HepG2 (cell line): Measurements from ENCODE around the gene TTPAL. TPM values are rescaled to one million over a fixed set of nuclear protein-coding genes. Genes with fewer than 3 reads are reported as not detected.

ENCODE experiments used
- HMGXB4 ChIP-seq, 2 experiments: sonication (generic) in 1 of 2; formaldehyde crosslinking in 1 of 2; IDR thresholded peaks; 2 replicates each; pipeline versions ENCODE4 v1.4.0 to v1.6.1; 2018 to 2020; ENCODE audit warnings: missing genetic modification reagents in 2 of 2, borderline replicate concordance in 1 of 2, low read depth in 1 of 2, mild to moderate bottlenecking in 1 of 2, missing biosample characterization in 1 of 2
- MTA3 ChIP-seq: sonication (generic); formaldehyde crosslinking; IDR thresholded peaks from 2 replicates; pipeline ENCODE4 v1.4.0; 2020; ENCODE audit warnings: missing genetic modification reagents
- STAT5B ChIP-seq: sonication (generic); formaldehyde crosslinking; IDR thresholded peaks from 2 replicates; pipeline ENCODE4 v1.4.0; 2020; ENCODE audit warnings: missing genetic modification reagents
- TCF7 ChIP-seq: sonication (generic); IDR thresholded peaks from 2 replicates; pipeline ENCODE4 v1.6.1; 2016; ENCODE audit warnings: antibody characterized with exemption, low read depth
- THAP7 ChIP-seq: sonication (generic); formaldehyde crosslinking; IDR thresholded peaks from 2 replicates; pipeline ENCODE4 v1.8.1; 2023; ENCODE audit warnings: mild to moderate bottlenecking, missing genetic modification reagents
- ZNF318 ChIP-seq: sonication (generic); formaldehyde crosslinking; IDR thresholded peaks from 2 replicates; pipeline ENCODE4 v1.4.0; 2020; ENCODE audit warnings: mild to moderate bottlenecking, missing genetic modification reagents
- ZNF510 ChIP-seq: sonication (generic); formaldehyde crosslinking; IDR thresholded peaks from 2 replicates; pipeline ENCODE4 v1.4.0; 2020; ENCODE audit warnings: low read depth, mild to moderate bottlenecking, missing genetic modification reagents
- ZNF512B ChIP-seq: sonication (generic); formaldehyde crosslinking; IDR thresholded peaks from 2 replicates; pipeline ENCODE4 v1.5.1; 2020; ENCODE audit warnings: missing genetic modification reagents, mild to moderate bottlenecking, borderline replicate concordance
- ZNF557 ChIP-seq: sonication (generic); formaldehyde crosslinking; IDR thresholded peaks from 2 replicates; pipeline ENCODE4 v1.4.0; 2020; ENCODE audit warnings: missing genetic modification reagents
- ZNF773 ChIP-seq: sonication (generic); formaldehyde crosslinking; IDR thresholded peaks from 2 replicates; pipeline ENCODE4 v1.4.0; 2020; ENCODE audit warnings: missing genetic modification reagents, borderline replicate concordance
- ZNF792 ChIP-seq: IDR thresholded peaks from 2 replicates; pipeline ENCODE4 v1.6.1; 2016
- ZNF841 ChIP-seq: sonication (generic); formaldehyde crosslinking; IDR thresholded peaks from 2 replicates; pipeline ENCODE4 v1.8.1; 2023; ENCODE audit warnings: missing genetic modification reagents, borderline replicate concordance
- polyA plus RNA-seq, 8 experiments: library from polyadenylated mRNA; depleted of rRNA in 3 of 8; stranded (reverse) in 7 of 8; unstranded in 1 of 8; fragments of >200 nt; fragmentation: Illumina TruSeq in 4 of 8; extraction: Trizol in 4 of 8; gene quantifications; 2 replicates each; pipeline versions ENCODE4 v1.2.1 to v1.2.3, GENCODE V29; 2011 to 2016; ENCODE audit warnings: low read depth in 4 of 8, missing spikeins in 1 of 8, mixed read lengths in 1 of 8; ENCODE audit not compliant: insufficient read depth in 1 of 8
- total RNA-seq, 5 experiments: library from RNA; depleted of rRNA; stranded (reverse); fragments of >200 nt; fragmentation: Illumina TruSeq; extraction: Trizol; gene quantifications; 2 replicates each; pipeline ENCODE4 v1.2.3, GENCODE V29; 2016; ENCODE audit warnings: low read depth in 1 of 5

TTPAL gene
- total and polyA plus RNA-seq, 2 of the 13 experiments (the other 11 are each of a cell fraction or from before 2014, with no cell fraction given), result 4.3 to 18.8 TPM

- TF ChIP-seq ZNF318 (no peak), ZNF512B (no peak), ZNF773 (CRISPR knock-in tag) (no peak), MTA3 (CRISPR knock-in tag) (no peak), ZNF792 (no peak), ZNF841 (CRISPR knock-in tag) (0 out of 2 replicates have a peak, but pooled peaks have one; percentile 33), ZNF557 (CRISPR knock-in tag) (no peak), ZNF510 (CRISPR knock-in tag) (no peak), THAP7 (CRISPR knock-in tag) (peak; percentile 80; the same call in 1 of the 2 replicates), HMGXB4 (CRISPR knock-in tag; IDR thresholded peaks at IDR 0.05; ENCODE audit: borderline replicate concordance in 1 of 2, low read depth in 1 of 2) (no peak), TCF7 (no peak), STAT5B (CRISPR knock-in tag) (no peak)
Observed at GRCh38 chr20:44430270-44431065, 45.2 kb upstream of the TTPAL start (continued).
